Stimulated activated CD4-positive, alpha-beta T cell treated with anti-CD3 and anti-CD28 coated beads, TNF-alpha, amount 100 ng/mL, for 4 hours (primary cell): ENCODE data around the gene FBH1.
"Not testable (repeated sequence)": the region's sequence is repeated elsewhere in the genome, so short reads cannot be mapped to it uniquely, and the experiment has no call there.

Experiments used
- DNase-seq, 3 experiments: peaks; one replicate each; pipeline ENCODE4 v3.0.0-alpha.2; 2020; ENCODE audit warnings: low read depth in 3 of 3

FBH1 gene

GRCh38 chr10:5941579-5941978 lies 51.5 kb downstream of the FBH1 start:
- DNase-seq: no peak

GRCh38 chr10:5942001-5942400 lies 52.0 kb downstream of the FBH1 start:
- no peak for DNase-seq

DNA sequence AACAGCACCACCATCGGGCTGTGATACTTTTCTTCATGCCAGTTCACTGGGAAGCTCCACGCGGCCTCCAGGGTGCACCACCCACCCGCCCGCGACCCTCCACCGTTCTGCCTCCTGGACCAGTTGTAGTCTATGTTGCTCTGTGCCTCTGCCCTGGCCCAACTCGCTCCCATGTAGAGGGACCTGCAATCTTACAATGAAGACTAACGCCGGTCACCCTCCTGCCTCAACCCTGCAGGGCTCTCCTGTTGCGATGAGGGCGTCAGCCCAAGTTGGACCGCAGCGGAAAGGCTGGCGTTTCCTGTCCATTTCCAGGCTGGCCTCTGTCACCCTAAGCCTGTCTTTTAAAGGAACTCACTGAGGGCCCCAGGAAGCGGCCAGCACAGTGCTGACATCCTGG lies 52.4 kb downstream of the FBH1 start:
- no peak for DNase-seq

DNA sequence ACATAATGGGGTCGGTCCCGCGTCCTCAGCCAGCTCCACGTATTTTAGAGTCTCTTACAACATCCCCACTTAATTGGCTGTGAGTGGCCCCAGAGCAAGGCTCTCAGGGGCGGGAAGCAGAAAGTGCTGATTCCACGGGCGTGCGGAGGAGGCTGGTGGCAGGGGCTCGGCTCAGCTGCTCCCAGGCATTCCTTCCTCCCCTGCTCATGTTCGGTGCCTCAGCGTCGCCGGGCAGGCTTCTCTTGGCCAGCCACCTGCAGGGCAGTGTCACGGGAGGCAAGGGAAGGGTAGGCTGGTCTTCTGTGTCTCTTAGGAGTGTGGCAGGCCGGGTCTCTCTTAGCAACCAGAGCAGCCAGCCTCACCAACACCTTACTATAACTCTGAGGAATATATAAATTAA lies 53.5 kb downstream of the FBH1 start:
- DNase-seq: no peak

DNA sequence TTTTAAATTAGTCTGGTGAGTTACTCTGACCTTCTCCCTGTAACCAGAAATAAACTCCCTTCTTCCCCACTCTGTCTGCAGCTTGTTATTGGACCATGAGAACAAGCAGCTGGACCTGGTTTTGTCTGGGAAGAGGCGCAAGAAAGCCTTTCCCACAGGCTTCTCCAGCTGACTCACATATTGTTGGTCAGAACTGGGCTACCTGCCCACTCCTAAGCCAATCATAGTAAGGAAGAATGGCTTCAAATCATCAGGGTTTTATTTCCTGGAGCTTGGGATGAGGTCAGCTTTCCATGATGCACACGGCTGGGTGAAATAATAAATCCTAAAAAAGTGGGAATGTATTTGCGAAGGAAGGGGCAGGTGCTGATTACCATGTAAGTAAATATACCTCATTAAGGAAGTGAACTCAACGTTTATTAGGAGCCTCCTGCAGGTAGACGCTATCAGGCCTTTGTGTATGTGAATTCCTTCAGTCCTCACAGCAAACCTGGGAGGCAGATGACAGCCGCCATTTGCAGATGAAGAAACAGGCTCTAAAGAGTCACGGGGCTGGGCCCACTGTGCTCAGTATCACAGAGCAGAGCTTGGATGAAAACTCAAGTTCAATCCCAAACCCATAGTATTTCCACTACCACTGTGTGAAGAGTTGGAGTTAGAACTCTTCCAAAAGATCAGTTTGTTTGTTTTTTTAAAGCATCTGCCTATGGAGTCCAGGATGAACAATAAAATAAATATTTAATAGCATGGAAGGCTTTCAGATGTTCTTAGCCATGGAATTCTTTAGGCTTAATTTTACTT lies 54.5 kb downstream of the FBH1 start:
- no peak for DNase-seq

DNA sequence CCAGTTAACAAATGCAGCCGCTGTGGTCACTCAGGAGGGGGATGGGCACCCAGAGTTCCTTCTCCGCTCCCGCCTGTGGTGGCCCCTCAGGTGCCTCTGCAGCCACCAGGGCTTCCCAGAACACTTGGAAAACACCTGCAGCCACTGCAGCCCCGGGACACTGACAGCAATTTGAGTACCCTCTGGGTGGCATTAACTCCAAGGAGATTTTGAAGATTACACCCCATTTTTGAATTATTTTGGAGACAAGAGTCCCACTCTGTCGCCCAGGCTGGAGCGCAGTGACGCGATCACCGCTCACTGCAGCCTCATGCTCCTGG lies 55.1 kb downstream of the FBH1 start:
- DNase-seq: no peak

GRCh38 chr10:5945561-5946418 lies 55.7 kb downstream of the FBH1 start:
- DNase-seq: no peak

- DNase-seq: not testable (repeated sequence)
These were observed 56.4 kb downstream of the FBH1 start for GRCh38 chr10:5946419-5946775.

- DNase-seq: no peak
These were observed 56.7 kb downstream of the FBH1 start for GRCh38 chr10:5946786-5947185.

GRCh38 chr10:5947471-5948207 lies 57.6 kb downstream of the FBH1 start:
- no peak for DNase-seq

DNA sequence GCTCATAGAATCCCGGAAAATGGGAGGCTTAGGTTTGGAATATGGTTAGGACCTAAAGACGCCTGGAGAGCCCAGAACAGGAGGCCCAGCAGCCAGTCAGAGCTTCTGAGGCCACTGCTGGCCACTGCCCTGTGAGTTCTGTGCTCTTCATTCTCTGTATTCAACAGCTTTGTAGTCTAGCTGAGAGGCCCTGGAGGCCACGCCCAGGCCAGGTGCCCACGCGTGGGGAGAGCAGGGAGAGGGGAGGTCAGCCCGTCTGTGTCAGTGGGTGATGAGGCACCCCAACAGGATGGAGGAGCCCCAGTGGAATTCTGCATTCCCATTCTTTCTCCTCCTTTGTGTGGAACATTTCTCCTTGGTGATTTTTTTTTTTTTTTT lies 58.2 kb downstream of the FBH1 start:
- DNase-seq: no peak

DNA sequence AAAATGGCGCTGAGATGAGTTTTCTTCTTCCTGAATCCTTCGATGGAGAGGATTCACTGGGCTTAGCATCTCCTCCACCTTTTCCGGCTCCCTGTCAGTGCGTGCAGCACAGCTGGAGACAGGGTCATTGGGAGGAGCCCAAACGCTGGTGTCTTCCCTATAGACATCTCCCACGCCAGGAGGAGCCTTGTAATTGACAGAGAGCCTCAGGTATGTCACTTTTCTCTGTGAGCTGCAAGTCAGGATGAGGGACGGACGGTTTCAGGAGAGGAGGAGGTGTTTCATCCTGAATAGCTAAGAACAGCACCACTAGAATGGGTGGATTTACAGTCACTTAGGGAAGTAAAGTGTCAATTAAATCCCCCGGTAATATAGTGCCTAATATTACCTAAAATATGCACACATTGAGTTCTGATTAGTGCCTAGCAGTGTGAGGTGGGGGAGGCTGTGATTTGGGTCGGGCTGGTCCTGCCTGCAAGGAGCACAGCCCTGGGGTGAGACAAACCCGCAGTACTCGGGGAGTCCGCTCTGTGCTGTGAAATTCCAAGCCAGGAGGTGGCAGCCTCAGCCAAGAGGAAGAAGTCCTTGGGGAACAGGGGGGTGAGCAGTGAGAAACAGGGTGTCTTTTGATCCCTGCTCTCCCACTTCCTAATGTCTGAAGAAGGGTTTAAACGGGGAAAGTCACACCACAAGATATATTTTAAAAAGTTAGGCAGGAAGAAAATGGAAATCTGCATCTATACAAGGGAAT lies 59.1 kb downstream of the FBH1 start:
- peak in 1 of 3 experiments; percentile 5 for DNase-seq

DNA sequence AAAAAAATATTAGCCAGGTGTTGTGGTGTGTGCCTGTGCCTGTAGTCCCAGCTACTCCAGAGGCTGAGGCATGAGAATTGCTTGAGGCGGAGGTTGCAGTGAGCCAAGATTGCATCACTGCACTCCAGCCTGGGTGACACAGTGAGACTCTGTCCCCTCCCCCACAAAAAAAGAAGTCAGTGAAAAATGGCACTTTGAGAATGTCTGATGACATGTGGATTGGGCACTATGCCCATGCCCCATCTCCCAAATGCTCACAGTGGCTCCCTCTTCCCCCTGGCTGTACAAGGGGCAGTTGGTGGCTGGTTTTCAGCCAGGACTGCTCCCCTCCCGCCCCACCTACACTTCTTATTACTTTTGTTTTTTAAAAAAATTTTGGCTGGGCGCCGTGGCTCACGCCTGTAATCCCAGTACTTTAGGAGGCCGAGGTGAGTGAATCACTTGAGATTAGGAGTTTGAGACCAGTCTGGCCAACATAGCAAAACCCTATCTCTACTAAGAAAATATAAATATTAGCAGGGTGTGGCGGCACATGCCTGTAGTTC lies 61.2 kb downstream of the FBH1 start:
- no peak for DNase-seq

DNA sequence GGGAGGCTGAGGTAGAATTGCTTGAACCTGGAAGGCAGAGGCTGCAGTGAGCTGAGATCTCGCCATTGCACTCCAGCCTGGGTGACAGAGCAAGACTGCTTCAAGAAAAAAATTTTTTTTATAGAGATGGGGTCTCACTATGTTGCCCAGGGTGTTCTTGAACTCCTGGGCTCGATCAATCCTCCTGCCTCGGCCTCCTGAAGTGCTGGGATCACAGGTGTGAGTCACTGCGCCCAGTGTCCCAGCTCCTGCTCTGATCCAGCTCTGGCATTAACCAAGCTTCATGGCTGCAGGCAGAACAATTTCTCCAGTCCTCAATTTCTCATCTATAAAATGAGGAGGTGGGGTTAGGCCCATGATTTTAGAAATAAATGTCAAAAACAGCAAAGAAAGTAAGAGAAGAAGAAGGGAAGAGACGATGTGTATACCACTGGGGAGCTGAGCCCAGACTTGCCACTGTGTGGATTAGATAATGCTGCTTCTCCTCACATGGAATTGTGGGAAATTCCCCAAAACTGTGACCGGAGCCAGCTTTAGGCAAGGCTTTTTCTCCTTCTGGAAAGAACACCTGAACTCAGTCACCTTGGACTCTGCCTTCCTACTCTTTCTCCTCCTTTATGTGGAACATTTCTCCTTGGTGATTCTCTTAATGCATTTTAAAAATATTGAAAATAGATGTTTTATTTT lies 61.8 kb downstream of the FBH1 start:
- DNase-seq: no peak

- no peak for DNase-seq
These were observed 62.8 kb downstream of the FBH1 start for GRCh38 chr10:5952731-5953385.

DNA sequence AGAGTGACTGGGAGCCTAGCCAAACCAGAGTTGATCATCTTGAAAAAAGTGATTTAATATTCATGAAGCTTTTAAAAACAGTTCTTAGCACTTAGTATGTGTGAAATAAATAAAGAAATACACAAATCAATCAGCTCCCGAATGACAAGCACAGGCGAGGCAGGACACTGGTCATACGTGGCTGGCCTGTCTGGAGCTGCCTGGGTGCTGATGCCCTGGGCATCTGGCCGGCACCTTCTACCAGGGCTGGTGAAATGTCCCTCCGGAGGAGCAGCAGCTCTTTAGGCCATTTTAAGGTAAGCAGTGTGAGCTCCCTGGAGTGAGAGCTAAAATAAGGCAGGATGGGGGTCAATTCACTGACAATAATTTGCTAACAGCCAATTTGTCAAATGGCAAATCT lies 63.6 kb downstream of the FBH1 start:
- DNase-seq: no peak

DNA sequence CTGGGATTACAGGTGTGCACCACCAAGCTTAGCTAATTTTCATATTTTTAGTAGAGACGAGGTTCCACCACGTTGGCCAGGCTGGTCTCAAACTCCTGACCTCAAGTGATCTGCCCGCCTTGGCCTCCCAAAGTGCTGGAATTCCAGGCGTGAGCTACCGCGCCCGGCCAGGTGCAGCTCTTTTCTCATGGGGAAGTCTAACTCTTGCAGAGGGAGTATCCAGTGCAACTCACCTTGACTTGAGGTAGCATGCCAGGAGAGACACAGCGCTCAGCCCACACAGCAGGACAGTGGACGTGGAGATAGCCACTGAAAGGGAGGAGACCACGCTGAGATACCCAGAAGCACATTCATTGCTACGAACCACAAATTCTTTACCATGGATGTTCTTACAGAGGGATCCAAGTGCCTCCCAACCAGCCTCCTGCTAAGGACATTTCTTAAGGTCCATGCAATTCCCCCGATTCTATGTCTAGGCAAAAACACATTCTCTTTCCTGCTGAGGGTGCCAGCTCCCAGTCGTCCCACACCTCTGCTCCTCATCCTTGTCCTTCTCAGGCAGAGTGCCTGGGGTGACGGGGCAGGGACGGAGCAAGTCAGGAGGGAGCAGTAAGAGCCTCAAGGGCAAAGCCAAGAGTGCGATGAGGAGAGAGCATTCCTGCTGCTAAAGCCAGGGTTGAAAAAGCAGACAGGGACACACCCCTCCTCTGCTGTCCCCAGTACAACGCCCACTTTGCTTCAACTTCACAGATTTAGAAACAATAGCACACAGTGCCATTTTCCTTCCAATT lies 66.3 kb downstream of the FBH1 start:
- DNase-seq: no peak

GRCh38 chr10:5958077-5958476 lies 68.0 kb downstream of the FBH1 start:
- DNase-seq: no peak

- no peak for DNase-seq
These were observed 68.6 kb downstream of the FBH1 start for GRCh38 chr10:5958675-5959074.

DNA sequence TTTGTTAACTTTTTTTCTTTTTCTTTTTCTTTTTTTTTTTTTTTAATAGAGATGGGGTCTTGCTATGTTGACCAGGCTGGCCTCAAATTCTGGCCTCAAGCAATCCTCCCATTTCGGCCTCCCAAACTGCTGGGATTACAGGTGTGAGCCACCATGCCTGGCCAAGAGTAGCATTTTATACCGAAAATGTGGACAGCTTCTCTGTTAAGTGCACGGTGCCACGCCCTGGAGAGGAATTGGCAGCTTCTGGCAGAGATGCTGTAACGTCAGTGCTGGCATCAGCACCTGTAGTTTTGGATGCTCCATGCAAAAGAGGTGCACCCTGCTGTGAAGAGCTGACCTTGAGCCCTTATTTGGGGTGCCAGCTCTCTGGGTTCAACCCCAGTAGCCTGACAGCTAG lies 69.1 kb downstream of the FBH1 start:
- no peak for DNase-seq
